Activated CD4-positive, alpha-beta T cell treated with anti-CD3 and anti-CD28 coated beads for 36 hours (primary cell): ENCODE data around the gene CIDEB. TPM values are rescaled to one million over a fixed set of nuclear protein-coding genes. Genes with fewer than 3 reads are reported as not detected.
A peak's percentile ranks its signal among the peaks of the same experiment; 100 is the strongest.

ENCODE experiments used
- ATAC-seq: fragments of 200-7000 bp; cut with Tn5 transposase; one replicate; pipeline ENCODE4 v1.10.0; 2021; ENCODE audit warnings: mild to moderate bottlenecking, moderate library complexity
- CTCF ChIA-PET: fragments of 350-600 bp; sonication (Branson Sonifier 250); formaldehyde crosslinking; loops from one replicate; lab custom pipeline; 2021; ENCODE audit warnings: antibody characterized with exemption; lab: Charles Lee
- POLR2A ChIA-PET: fragments of 350-600 bp; sonication (Branson Sonifier 250); formaldehyde crosslinking; loops from one replicate; lab custom pipeline; 2021; ENCODE audit warnings: antibody characterized with exemption, inconsistent platforms; lab: Charles Lee
- DNase-seq: peaks from one replicate; pipeline ENCODE4 v3.0.0-alpha.2; 2020
- H3K27ac Mint-ChIP-seq: one replicate; pipeline ENCODE4 v1.8.0; 2021; ENCODE audit warnings: mixed read lengths
- H3K27me3 Mint-ChIP-seq: one replicate; pipeline ENCODE4 v1.8.0; 2021; ENCODE audit warnings: mixed read lengths
- H3K36me3 Mint-ChIP-seq: one replicate; pipeline ENCODE4 v1.8.0; 2021; ENCODE audit warnings: low read depth, mixed read lengths
- H3K4me1 Mint-ChIP-seq: one replicate; pipeline ENCODE4 v1.8.0; 2021; ENCODE audit warnings: mixed read lengths
- H3K4me3 Mint-ChIP-seq: one replicate; pipeline ENCODE4 v1.8.0; 2021; ENCODE audit warnings: mild to moderate bottlenecking, moderate library complexity, mixed read lengths
- H3K9me3 Mint-ChIP-seq: one replicate; pipeline ENCODE4 v1.8.0; 2021; ENCODE audit warnings: low read depth, mixed read lengths
- intact Hi-C, 2 experiments: fragments of 100-400 bp; cut with DNase I in 1 of 2; cut with micrococcal nuclease in 1 of 2; formaldehyde crosslinking; loops; one replicate each; pipeline versions ENCODE4 v1.14.2 to v1.15.1; 2022 to 2024; cut with DNase I, micrococcal nuclease
- total RNA-seq, 2 experiments: library from RNA; stranded (reverse); gene quantifications; one replicate each; pipeline ENCODE4 v1.2.3, GENCODE V29; 2021

Gene CIDEB
- total RNA-seq, 2 experiments from 2014 or later, result 11.1 to 14.0 TPM

DNA sequence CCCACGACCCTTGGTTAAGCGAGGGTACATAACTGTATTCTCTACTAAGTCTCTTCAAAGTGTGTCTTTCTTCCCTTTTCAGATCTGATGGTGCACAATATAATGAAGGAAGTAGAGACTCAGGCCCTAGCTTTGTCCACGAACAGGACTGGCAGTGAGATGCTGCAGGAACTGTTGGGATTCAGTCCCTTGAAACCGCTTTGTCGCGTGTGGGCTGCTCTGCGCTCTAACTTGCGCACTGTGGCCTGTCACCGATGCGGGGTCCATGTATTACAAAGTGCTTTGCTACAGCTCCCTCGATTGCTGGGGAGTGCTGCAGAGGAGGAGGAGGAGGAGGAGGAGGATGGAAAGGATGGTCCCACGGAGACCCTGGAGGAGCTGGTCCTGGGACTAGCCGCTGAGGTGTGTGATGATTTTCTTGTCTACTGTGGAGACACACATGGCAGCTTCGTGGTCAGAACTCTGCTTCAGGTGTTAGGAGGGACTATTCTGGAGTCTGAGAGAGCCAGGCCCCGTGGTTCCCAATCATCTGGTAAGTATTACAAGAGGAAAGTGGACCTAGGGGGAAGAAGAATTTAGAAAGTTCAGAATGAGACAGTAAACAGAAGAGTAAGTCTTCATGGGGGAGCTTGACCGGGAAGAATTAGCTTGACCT lies 7.3 kb downstream of the CIDEB start:
- H3K9me3 Mint-ChIP-seq, result no peaks in the 10 kb centered on the region
- H3K27me3 Mint-ChIP-seq, result no peaks in the 10 kb centered on the region

DNA sequence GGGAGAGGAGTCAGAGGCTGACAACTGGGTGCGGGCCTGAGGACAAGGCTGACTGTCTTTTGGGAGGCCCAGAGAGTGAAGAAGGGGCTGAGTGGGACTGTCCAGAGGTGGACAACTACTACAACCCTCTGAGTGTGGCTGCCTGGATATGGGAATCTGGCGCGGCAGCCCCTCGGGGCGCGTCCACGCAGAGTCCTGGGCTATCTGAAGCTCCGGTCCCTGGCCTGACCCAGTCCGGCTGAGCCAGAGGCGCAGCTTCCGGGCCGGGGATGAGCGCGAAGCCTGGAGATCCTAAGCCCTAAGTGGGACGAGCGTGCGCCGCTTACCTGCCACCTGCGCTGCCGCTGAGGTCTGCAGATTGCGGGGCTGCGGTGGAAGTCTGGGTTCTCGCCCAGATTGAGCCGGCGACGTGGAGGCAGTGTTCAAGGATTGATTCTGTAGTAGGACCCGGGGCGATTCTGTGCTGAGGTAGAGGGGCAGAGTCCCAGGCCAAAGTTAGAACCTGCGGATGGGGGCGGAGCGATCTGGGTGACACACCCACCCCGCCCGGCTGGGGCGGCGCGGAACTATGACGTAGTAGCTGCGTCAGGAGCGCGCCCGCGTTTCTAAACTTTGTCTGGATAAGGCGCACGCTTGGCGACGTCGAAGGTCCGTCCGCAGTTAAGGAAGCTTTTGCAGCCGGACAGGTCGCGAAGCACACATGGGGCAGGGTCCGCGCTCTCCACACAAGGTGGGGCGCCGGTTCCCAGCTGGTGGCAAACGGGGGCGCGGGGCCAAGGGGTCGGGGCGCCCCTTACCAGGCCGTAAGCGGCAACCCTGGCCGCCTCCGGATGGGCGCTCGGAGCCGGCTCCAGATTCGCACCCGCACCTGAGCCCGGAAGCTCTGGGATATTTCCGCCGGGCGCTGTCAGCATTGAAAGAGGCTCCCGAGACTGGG lies 8.3 kb downstream of the CIDEB start, which contains the start of the genes DHRS1 and NOP9:
DHRS1 (minus strand) TSS at position 526 of the 937 bp plus-strand sequence. CDS start 674 bp downstream, outside the sequence.
NOP9 (plus strand) TSS at position 596 of the 937 bp plus-strand sequence; CDS start at position 701, 105 bp downstream.
- peak; percentile 67 for ATAC-seq
- CTCF ChIA-PET, result interaction anchor here (0.6 to 16.5 kb wide), 18 partner anchors 9 to 189 kb away, joined by 3 to 430 read pairs (median 6); partner anchors contain the start of genes CHMP4A, CIDEB, DCAF11 and GMPR2
- no peaks in the 10 kb centered on the region for H3K27me3 Mint-ChIP-seq
- peak within 1 kb of the TSS; percentile 77 for H3K27ac Mint-ChIP-seq
- H3K4me3 Mint-ChIP-seq, result peak within 1 kb of the TSS; percentile 91
- peaks cover 51% of the 10 kb centered on the region for H3K4me1 Mint-ChIP-seq
- H3K9me3 Mint-ChIP-seq, result no peaks in the 10 kb centered on the region
- peaks cover 37% of the 10 kb centered on the region for H3K36me3 Mint-ChIP-seq
- peak; percentile 96 for DNase-seq
- POLR2A ChIA-PET, result interaction anchor here (0.5 to 1.7 kb wide), 6 partner anchors 11 to 422 kb away, joined by 3 to 12 read pairs (median 3); partner anchors contain the start of genes DCAF11, NRL and TINF2
- intact Hi-C loops, result loop anchor here (1.0 to 5.0 kb wide), 14 partner anchors 28 to 287 kb away; partner anchors contain the start of genes CHMP4A (in 2 of the 2), CARMIL3 (in 1 of the 2), DCAF11 (in 1 of the 2) and EMC9 (in 1 of the 2)

More for the DNA sequence above, 7.3 kb downstream of the CIDEB start:
- ATAC-seq (no peak), DNase-seq (no peak)
- Mint-ChIP-seq H3K27ac (peak overlapping the region; percentile 58), H3K36me3 (peaks cover 46% of the 10 kb centered on the region), H3K4me3 (peak overlapping the region; percentile 91), H3K4me1 (peaks cover 51% of the 10 kb centered on the region)
- ChIA-PET CTCF (interaction anchor here (0.6 to 16.5 kb wide), 19 partner anchors 10 to 190 kb away, joined by 3 to 430 read pairs (median 4); partner anchors contain the start of genes CHMP4A, CIDEB, DCAF11 and GMPR2), POLR2A (interaction anchor here (0.7 to 1.7 kb wide), 5 partner anchors 10 to 186 kb away, joined by 3 to 12 read pairs (median 3); partner anchors contain the start of genes DCAF11, NRL and TINF2)
- intact Hi-C loops, result no loop called here

DNA sequence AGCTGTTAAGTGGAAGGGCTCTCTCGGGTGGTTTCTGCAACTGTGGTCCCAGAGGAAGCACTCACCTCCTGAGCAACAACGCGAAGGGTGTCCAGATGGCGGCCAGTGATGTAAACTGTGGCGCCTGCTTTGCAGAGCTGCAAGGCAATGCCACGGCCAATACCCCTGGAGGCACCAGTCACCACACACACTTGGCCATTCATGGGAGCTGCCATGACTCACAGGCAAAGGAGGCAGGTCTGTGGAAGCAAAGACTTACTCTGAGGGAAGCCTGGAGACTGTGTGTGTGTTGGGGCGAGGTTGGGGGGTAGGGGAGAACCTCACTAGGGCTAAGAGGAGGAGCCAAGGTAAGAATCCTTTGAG lies 8.9 kb downstream of the CIDEB start:
- ChIA-PET POLR2A (interaction anchor here (0.7 to 1.7 kb wide), 3 partner anchors 34 to 185 kb away, joined by 3 to 12 read pairs (median 6); partner anchors contain the start of genes DCAF11, NRL and TINF2), CTCF (interaction anchor here (0.9 to 16.5 kb wide), 10 partner anchors 11 to 138 kb away, joined by 4 to 430 read pairs (median 22); partner anchors contain the start of genes CHMP4A, CIDEB, GMPR2 and LTB4R)
- intact Hi-C loops, result loop anchor here (1.0 to 5.0 kb wide), 14 partner anchors 28 to 287 kb away; partner anchors contain the start of genes CHMP4A (in 2 of the 2), CARMIL3 (in 1 of the 2), DCAF11 (in 1 of the 2) and EMC9 (in 1 of the 2)
- H3K9me3 Mint-ChIP-seq, result no peaks in the 10 kb centered on the region
- no peaks in the 10 kb centered on the region for H3K27me3 Mint-ChIP-seq
- ATAC-seq (peak; percentile 18), DNase-seq (peak; percentile 52)
- H3K27ac Mint-ChIP-seq, result peak overlapping the region; percentile 77
- H3K36me3 Mint-ChIP-seq, result peaks cover 33% of the 10 kb centered on the region
- peaks cover 51% of the 10 kb centered on the region for H3K4me1 Mint-ChIP-seq
- peak overlapping the region; percentile 91 for H3K4me3 Mint-ChIP-seq

DNA sequence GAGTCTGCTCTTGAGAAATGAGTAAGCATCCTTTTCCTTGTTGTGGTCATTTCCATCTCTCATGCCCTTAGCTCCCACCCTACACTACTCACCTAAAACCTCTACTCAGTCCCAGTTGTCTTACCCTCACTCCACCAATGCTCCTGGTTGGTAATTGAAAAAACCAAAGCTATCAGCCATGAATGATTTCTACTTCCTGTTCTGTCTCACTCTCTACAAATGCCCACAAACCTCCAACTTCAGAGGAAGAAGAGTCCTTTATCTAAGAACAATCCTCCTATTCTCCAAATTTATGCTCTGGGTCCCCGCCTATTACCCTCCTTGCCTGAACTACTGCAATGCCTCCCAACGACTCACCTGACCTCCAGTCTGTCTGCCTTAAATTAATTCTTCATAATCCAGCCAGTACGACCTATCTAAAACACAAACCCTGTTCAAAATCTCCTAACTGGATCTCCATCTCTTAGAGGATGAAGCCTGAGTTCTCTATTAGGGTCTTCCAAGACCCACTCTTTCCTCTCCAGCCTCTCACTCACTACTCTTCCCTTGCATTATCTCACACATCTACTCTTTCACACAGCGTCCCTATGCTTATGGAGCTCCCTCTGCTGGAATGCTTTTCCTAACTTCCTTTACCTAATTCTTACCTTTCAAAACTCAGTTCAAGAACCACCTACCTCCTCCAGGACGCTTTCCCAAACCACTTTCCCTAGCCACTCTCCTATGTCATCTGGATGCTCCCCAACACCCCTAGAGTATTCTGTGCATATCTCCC lies 10.4 kb downstream of the CIDEB start:
- CTCF ChIA-PET, result interaction anchor here (0.6 to 16.5 kb wide), 30 partner anchors 13 to 359 kb away, joined by 3 to 430 read pairs (median 4); partner anchors contain the start of genes CHMP4A, CIDEB, GMPR2 and IRF9
- peak; percentile 25 for ATAC-seq
- no peak for DNase-seq
- Mint-ChIP-seq H3K27me3 (no peaks in the 10 kb centered on the region), H3K4me3 (no peak overlapping the region), H3K27ac (peak overlapping the region; percentile 79), H3K36me3 (peaks cover 28% of the 10 kb centered on the region), H3K4me1 (peaks cover 51% of the 10 kb centered on the region), H3K9me3 (no peaks in the 10 kb centered on the region)
- POLR2A ChIA-PET, result interaction anchor here (0.6 to 1.5 kb wide), 7 partner anchors 26 to 151 kb away, joined by 3 to 7 read pairs (median 3); partner anchors contain the start of genes PSME2, RABGGTA and TINF2
- intact Hi-C loops, result loop anchor here (1.0 to 5.0 kb wide), 9 partner anchors 8 to 285 kb away; partner anchors contain the start of genes MDP1 (in 2 of the 2), RNF31 (in 2 of the 2), CARMIL3 (in 1 of the 2) and LTB4R (in 1 of the 2)

DNA sequence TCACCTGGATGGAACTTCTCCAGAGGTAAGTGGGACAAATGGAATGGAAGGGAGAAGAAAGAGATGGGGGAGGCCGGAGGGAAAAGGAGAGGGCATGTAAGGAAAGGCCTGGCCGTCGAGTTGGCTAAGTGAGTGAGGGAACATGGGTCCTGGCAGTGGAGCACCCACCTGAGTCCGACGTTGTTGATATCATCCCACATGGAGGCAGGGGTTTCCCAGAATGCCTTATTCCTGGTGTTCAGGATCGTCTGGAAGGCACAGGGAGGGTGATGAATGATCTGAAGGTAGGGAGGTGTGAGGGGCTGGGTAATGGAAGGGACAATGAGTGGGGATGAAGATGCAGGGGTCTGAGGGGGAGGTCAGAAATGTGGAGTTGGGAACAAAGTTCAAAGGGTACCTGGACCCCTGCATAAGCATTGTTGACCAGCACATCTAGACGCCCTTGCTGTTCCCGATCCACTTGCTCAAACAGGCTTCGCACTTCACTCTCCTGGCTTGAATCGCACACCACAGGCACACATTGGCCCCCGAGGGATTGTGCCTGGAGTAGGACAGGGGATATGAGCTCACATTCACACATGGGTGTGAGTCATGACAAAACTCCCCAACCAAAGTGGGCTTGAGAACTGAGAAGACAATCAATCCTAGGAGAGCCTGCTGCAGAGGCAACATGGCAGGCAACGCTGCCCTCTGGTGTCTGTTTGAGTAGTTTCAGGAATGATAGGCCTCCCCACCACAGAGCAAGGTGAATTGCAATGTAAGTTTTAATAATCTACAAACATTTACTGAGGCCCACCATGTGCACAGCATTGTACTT lies 11.2 kb downstream of the CIDEB start:
- Mint-ChIP-seq H3K36me3 (peaks cover 30% of the 10 kb centered on the region), H3K9me3 (no peaks in the 10 kb centered on the region), H3K4me3 (peak overlapping the region; percentile 16), H3K27ac (peak overlapping the region; percentile 79), H3K4me1 (peaks cover 45% of the 10 kb centered on the region), H3K27me3 (no peaks in the 10 kb centered on the region)
- intact Hi-C loops, result loop anchor here (1.0 to 5.0 kb wide), 11 partner anchors 7 to 284 kb away; partner anchors contain the start of genes MDP1 (in 2 of the 2), RNF31 (in 2 of the 2), CARMIL3 (in 1 of the 2) and LTB4R (in 1 of the 2)
- DNase-seq (peak; percentile 88), ATAC-seq (peak; percentile 76)
- POLR2A ChIA-PET, result interaction anchor here (0.6 to 1.5 kb wide), 6 partner anchors 25 to 150 kb away, joined by 3 to 7 read pairs (median 4); partner anchors contain the start of genes CHMP4A, PSME2 and RABGGTA
- CTCF ChIA-PET, result interaction anchor here (0.6 to 16.5 kb wide), 31 partner anchors 9 to 253 kb away, joined by 3 to 430 read pairs (median 4); partner anchors contain the start of genes CHMP4A, CIDEB, EMC9 and GMPR2

DNA sequence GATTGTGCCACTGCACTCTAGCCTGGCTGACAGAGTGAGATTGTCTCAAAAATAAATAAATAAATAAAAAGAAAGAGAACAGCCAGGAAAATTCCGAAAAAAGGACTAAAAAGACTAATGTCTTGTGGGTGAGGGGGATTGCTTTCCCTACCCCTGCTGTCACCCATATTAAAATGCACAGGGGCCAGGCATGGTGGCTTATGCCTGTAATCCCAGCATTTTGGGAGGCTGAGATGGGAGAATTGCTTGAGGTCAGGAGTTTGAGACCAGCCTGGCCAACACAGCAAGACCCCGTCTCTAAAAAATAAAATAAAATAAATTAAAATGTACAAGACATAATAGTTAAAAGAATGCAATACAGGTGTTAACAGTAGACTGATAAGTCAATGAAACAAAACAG lies 14.3 kb downstream of the CIDEB start:
- peaks cover 46% of the 10 kb centered on the region for H3K4me1 Mint-ChIP-seq
- ChIA-PET CTCF (interaction anchor here (0.7 to 4.2 kb wide), 11 partner anchors 9 to 143 kb away, joined by 3 to 36 read pairs (median 6); partner anchors contain the start of genes CIDEB, MDP1 and RABGGTA), POLR2A (no interaction called here)
- no peak for ATAC-seq
- intact Hi-C loops, result no loop called here
- no peaks in the 10 kb centered on the region for H3K27me3 Mint-ChIP-seq
- no peak overlapping the region for H3K27ac Mint-ChIP-seq
- no peak for DNase-seq
- no peak overlapping the region for H3K4me3 Mint-ChIP-seq
- no peaks in the 10 kb centered on the region for H3K9me3 Mint-ChIP-seq
- peaks cover 40% of the 10 kb centered on the region for H3K36me3 Mint-ChIP-seq

DNA sequence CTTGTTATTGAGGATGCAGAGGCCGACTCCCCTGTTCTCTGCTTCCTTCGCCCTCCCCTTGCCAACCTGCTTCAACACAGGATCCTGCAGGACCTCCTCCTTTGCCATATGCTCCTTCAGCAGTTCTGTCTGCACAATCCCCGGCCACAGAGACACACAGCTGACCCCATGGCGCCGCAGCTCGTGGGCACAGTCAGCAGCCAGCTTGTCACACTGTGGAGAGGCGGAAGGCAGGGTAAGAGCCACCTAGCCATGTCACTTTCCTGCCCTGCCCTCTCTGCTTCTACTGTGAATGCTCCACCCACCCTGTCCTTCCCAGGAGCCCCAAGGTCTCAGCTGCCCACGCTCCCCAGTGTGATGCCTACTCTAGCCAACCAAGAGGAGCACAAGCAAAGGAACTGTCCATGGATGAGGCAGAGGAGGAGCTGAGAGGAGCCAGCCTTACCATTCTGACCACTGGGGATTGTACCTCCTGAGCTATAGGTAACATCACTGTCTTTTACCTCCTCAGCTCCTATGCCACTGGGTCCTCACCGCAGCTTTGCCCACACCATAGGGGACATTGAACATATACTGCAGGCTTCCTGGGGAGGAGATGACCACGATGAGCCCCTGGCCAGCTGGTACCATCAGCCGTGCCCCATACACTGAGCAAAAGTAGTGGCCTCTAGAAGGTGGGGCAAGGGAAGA lies 15.5 kb downstream of the CIDEB start:
- no peak overlapping the region for H3K4me3 Mint-ChIP-seq
- H3K27me3 Mint-ChIP-seq, result no peaks in the 10 kb centered on the region
- H3K9me3 Mint-ChIP-seq, result no peaks in the 10 kb centered on the region
- intact Hi-C loops, result no loop called here
- DNase-seq (no peak), ATAC-seq (no peak)
- CTCF ChIA-PET, result interaction anchor here (0.8 to 4.2 kb wide), 11 partner anchors 11 to 145 kb away, joined by 3 to 36 read pairs (median 6); partner anchors contain the start of genes CIDEB, MDP1, RABGGTA and TINF2
- peaks cover 45% of the 10 kb centered on the region for H3K4me1 Mint-ChIP-seq
- H3K27ac Mint-ChIP-seq, result no peak overlapping the region
- peaks cover 41% of the 10 kb centered on the region for H3K36me3 Mint-ChIP-seq
- POLR2A ChIA-PET, result interaction anchor here (1.1 kb wide), 1 partner anchor 50 kb away, joined by 4 read pairs; the partner anchor contains the start of gene TINF2

DNA sequence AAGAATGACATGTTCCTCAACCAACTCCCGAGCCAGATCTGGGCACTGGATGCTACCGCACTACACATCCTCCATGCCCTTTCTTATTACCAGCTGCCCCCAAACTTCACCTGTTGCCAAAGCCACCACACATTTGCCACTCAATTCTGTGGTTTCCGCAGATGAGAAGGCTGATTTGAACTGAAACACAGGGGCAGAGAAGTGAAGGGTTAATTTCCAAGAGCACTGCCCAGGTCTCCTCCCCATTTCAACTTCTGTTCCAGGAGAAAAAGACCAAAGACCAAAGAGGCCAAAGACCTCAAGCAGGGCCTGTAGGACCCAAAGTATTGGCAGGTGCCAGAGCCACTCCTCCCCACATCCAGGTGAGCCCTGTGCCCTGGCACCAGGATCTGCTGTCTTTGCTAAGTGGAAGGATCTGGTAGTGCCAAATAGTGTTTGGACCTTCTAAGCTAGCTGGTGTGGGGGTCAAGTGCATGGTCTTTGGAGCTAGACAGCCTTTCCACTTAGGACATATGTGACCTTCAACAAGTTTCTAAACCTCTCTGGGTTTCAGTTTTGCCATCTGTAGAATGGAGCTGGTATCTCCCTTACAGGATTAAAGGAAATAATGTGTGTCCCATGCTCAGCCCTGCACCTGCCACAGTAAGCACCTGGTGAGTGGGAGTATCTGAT lies 16.2 kb downstream of the CIDEB start:
- H3K4me1 Mint-ChIP-seq, result peaks cover 38% of the 10 kb centered on the region
- intact Hi-C loops, result no loop called here
- H3K36me3 Mint-ChIP-seq, result peaks cover 39% of the 10 kb centered on the region
- H3K9me3 Mint-ChIP-seq, result no peaks in the 10 kb centered on the region
- ChIA-PET CTCF (interaction anchor here (1.0 to 4.2 kb wide), 8 partner anchors 11 to 145 kb away, joined by 3 to 36 read pairs (median 6); partner anchors contain the start of genes LTB4R2, RABGGTA and TINF2), POLR2A (interaction anchor here (1.0 to 1.1 kb wide), 2 partner anchors 14 to 49 kb away, joined by 3 to 4 read pairs; partner anchors contain the start of gene TINF2)
- no peak overlapping the region for H3K4me3 Mint-ChIP-seq
- DNase-seq (no peak), ATAC-seq (no peak)
- no peaks in the 10 kb centered on the region for H3K27me3 Mint-ChIP-seq
- H3K27ac Mint-ChIP-seq, result no peak overlapping the region
